HepG2 (cell line): ENCODE results near the gene CD2AP. TPM values are rescaled to one million over a fixed set of nuclear protein-coding genes. Genes with fewer than 3 reads are reported as not detected.

Experiments used
- NCOA2 ChIP-seq: sonication (generic); formaldehyde crosslinking; IDR thresholded peaks from 2 replicates; pipeline ENCODE4 v1.8.0; 2022; ENCODE audit warnings: inconsistent platforms
- NFIC ChIP-seq: IDR thresholded peaks from 2 replicates; pipeline ENCODE4 v1.6.1; 2012; ENCODE audit warnings: mild to moderate bottlenecking, low read length, inconsistent platforms
- NR1H2 ChIP-seq: sonication (generic); formaldehyde crosslinking; IDR thresholded peaks from 2 replicates; pipeline ENCODE4 v1.8.1; 2022; ENCODE audit warnings: low read depth, missing genetic modification reagents, borderline replicate concordance
- YEATS2 ChIP-seq: sonication (generic); formaldehyde crosslinking; IDR thresholded peaks from 2 replicates; pipeline ENCODE4 v1.4.0; 2020; ENCODE audit warnings: missing genetic modification reagents, borderline replicate concordance
- ZNF10 ChIP-seq: sonication (generic); formaldehyde crosslinking; IDR thresholded peaks from 2 replicates; pipeline ENCODE4 v1.4.0; 2020; ENCODE audit warnings: mild to moderate bottlenecking, low read depth, missing genetic modification reagents, borderline replicate concordance
- ZNF660 ChIP-seq: sonication (generic); formaldehyde crosslinking; IDR thresholded peaks from 2 replicates; pipeline ENCODE4 v1.5.1; 2020; ENCODE audit warnings: mild to moderate bottlenecking, low read depth, missing genetic modification reagents, borderline replicate concordance
- ZNF737 ChIP-seq: sonication (generic); formaldehyde crosslinking; IDR thresholded peaks from 2 replicates; pipeline ENCODE4 v1.5.0; 2020; ENCODE audit warnings: missing genetic modification reagents, mild to moderate bottlenecking, borderline replicate concordance
- polyA plus RNA-seq, 8 experiments: library from polyadenylated mRNA; depleted of rRNA in 3 of 8; stranded (reverse) in 7 of 8; unstranded in 1 of 8; fragments of >200 nt; fragmentation: Illumina TruSeq in 4 of 8; extraction: Trizol in 4 of 8; gene quantifications; 2 replicates each; pipeline versions ENCODE4 v1.2.1 to v1.2.3, GENCODE V29; 2011 to 2016; ENCODE audit warnings: low read depth in 4 of 8, missing spikeins in 1 of 8, mixed read lengths in 1 of 8; ENCODE audit not compliant: insufficient read depth in 1 of 8
- total RNA-seq, 5 experiments: library from RNA; depleted of rRNA; stranded (reverse); fragments of >200 nt; fragmentation: Illumina TruSeq; extraction: Trizol; gene quantifications; 2 replicates each; pipeline ENCODE4 v1.2.3, GENCODE V29; 2016; ENCODE audit warnings: low read depth in 1 of 5
- TF ChIP-seq, protein P1 (sequence below), 2 experiments: sonication (generic) in 1 of 2; formaldehyde crosslinking in 1 of 2; IDR thresholded peaks; 2 replicates each; pipeline versions ENCODE4 v1.5.1 to v1.6.1; 2011 to 2020; ENCODE audit warnings: borderline replicate concordance in 1 of 2, low read depth in 1 of 2, low read length in 1 of 2, mild to moderate bottlenecking in 1 of 2, missing genetic modification reagents in 1 of 2, moderate library complexity in 1 of 2
- TF ChIP-seq, protein P2 (sequence below): sonication (generic); formaldehyde crosslinking; IDR thresholded peaks from 2 replicates; pipeline ENCODE4 v1.5.1; 2020; ENCODE audit warnings: missing genetic modification reagents, mild to moderate bottlenecking, borderline replicate concordance
- TF ChIP-seq, protein P3 (sequence below): IDR thresholded peaks from 2 replicates; pipeline ENCODE4 v1.6.1; 2016; ENCODE audit warnings: missing biosample characterization, missing genetic modification reagents, low read depth

CD2AP gene
- total and polyA plus RNA-seq, 2 of the 13 experiments (the other 11 are each of a cell fraction or from before 2014, with no cell fraction given): 8.6 to 31.9 TPM

DNA sequence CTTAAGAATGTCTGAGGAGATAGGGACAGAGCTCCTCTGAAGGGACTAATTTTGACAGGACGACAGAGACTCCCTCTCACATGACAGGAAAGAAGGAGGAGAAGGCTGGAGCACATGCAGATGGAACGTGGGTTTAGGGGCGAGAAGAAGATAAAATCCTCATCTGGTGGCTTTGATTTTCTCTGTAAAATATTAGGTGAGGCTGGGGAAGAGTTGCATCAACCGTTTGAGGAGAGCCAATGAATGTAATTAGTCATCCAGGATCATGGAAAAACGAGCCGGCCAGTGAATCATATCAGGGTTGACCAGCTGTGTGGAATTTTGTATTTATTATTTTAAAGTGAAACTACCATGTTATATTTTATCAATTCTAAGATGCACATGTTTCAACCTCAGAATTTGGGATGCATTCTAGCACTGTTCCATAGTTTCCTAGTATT is 173.9 kb downstream of the CD2AP start (continued):
- TF ChIP-seq, protein P1, sequence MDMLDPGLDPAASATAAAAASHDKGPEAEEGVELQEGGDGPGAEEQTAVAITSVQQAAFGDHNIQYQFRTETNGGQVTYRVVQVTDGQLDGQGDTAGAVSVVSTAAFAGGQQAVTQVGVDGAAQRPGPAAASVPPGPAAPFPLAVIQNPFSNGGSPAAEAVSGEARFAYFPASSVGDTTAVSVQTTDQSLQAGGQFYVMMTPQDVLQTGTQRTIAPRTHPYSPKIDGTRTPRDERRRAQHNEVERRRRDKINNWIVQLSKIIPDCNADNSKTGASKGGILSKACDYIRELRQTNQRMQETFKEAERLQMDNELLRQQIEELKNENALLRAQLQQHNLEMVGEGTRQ (IDR thresholded peaks at IDR 0.05; ENCODE audit: low read depth, low read length): no peak
- TF ChIP-seq, protein P1 (CRISPR knock-in tag; IDR thresholded peaks at IDR 0.05; ENCODE audit: borderline replicate concordance): no peak
- TF ChIP-seq, protein P2, sequence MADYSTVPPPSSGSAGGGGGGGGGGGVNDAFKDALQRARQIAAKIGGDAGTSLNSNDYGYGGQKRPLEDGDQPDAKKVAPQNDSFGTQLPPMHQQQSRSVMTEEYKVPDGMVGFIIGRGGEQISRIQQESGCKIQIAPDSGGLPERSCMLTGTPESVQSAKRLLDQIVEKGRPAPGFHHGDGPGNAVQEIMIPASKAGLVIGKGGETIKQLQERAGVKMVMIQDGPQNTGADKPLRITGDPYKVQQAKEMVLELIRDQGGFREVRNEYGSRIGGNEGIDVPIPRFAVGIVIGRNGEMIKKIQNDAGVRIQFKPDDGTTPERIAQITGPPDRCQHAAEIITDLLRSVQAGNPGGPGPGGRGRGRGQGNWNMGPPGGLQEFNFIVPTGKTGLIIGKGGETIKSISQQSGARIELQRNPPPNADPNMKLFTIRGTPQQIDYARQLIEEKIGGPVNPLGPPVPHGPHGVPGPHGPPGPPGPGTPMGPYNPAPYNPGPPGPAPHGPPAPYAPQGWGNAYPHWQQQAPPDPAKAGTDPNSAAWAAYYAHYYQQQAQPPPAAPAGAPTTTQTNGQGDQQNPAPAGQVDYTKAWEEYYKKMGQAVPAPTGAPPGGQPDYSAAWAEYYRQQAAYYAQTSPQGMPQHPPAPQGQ (CRISPR knock-in tag): no peak
- no peak for TF ChIP-seq YEATS2
- no peak for TF ChIP-seq NCOA2 (CRISPR knock-in tag)
- TF ChIP-seq NR1H2 (CRISPR knock-in tag): no peak
- TF ChIP-seq ZNF660: no peak
- no peak for TF ChIP-seq ZNF10
- TF ChIP-seq, protein P3, sequence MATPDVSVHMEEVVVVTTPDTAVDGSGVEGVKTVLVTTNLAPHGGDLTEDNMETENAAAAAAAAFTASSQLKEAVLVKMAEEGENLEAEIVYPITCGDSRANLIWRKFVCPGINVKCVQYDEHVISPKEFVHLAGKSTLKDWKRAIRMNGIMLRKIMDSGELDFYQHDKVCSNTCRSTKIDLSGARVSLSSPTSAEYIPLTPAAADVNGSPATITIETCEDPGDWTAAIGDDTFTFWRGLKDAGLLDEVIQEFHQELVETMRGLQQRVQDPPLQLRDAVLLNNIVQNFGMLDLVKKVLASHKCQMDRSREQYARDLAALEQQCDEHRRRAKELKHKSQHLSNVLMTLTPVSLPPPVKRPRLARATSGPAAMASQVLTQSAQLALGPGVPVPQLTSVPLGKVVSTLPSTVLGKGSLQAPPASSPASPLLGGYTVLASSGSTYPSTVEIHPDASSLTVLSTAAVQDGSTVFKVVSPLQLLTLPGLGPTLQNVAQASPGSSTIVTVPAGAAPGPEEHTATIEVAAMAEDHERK (CRISPR knock-in tag): no peak
- no peak for TF ChIP-seq ZNF737 (CRISPR knock-in tag)
- no peak for TF ChIP-seq NFIC
